ENCODE measurements around the gene FBXL17. TPM values are rescaled to one million over a fixed set of nuclear protein-coding genes. Genes with fewer than 3 reads are reported as not detected.

The FBXL17 gene
- total RNA-seq, 1 experiment from 2014 or later: 8.8 TPM

DNA sequence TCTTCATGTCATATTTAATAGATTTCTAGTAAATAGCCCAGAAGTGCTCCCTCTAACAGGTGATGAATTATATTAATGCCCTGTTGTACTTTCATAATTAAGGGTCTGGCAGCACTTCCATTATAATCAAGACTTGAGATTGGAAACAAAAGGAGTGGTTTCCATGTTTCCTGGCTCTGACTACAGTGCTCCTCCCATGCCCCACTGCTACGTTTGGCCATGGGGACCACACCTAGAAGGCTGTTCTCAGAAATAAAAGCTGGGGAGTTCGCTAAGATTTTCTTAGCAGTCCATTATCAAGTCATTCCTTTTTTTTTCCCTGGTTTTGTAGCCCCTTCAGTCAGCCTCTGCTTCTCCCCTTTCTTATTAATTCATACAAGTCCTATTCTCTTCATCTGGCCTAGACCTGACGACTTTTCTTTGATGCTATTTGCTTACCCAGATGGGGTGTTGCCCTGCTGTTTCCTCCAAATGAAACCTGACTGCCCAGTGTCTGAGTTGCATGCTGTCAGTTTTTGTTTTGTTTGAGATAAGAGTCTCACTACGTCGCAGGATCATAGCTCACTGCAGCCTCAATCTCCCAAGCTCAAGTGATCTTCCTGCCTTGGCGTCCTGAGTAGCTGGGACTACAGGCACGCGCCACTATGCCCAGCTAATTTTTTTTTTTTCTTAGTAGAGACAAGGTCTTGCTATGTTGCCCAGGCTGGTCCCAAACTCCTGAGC is 399.0 kb downstream of the FBXL17 start:
- no peaks in the 10 kb centered on the region for H3K9me3 ChIP-seq (ENCODE audit: low read length)
- ATAC-seq: no peak
- no peak for DNase-seq
- H3K79me2 ChIP-seq (ENCODE audit: low read length): no peaks in the 10 kb centered on the region
- H3K36me3 ChIP-seq (ENCODE audit: low read depth, low read length): no peaks in the 10 kb centered on the region
- no peak overlapping the region for H3K4me2 ChIP-seq (ENCODE audit: low read length)
- H3K4me1 ChIP-seq (ENCODE audit: insufficient read depth, low read length): no peaks in the 10 kb centered on the region
- H3K9me2 ChIP-seq (replicated peaks; ENCODE audit: low read length): no peaks in the 10 kb centered on the region
- H3F3A ChIP-seq (ENCODE audit: low read length, unreplicated experiment): no peaks in the 10 kb centered on the region
- no peak overlapping the region for H3K4me3 ChIP-seq (ENCODE audit: low read length)
- no TSS peak for BruUV-seq (replicated peaks)
- H4K20me1 ChIP-seq (ENCODE audit: low read length): no peaks in the 10 kb centered on the region
- no peaks in the 10 kb centered on the region for H3K27me3 ChIP-seq (ENCODE audit: low read length)
- H2AFZ ChIP-seq (ENCODE audit: low read length): no peak overlapping the region
- intact Hi-C loops (cut with micrococcal nuclease): no loop called here
- ChIA-PET POLR2A (ENCODE audit: unreplicated experiment) (no interaction called here), CTCF (no interaction called here)
- no peak overlapping the region for H3K27ac ChIP-seq (ENCODE audit: low read length)
- TF ChIP-seq EZH2 (IDR thresholded peaks at IDR 0.05; ENCODE audit: low read length, unreplicated experiment) (no peak), EZH2phosphoT487 (IDR thresholded peaks at IDR 0.05; ENCODE audit: borderline replicate concordance, low read length) (no peak)
- TF ChIP-seq, protein P1, sequence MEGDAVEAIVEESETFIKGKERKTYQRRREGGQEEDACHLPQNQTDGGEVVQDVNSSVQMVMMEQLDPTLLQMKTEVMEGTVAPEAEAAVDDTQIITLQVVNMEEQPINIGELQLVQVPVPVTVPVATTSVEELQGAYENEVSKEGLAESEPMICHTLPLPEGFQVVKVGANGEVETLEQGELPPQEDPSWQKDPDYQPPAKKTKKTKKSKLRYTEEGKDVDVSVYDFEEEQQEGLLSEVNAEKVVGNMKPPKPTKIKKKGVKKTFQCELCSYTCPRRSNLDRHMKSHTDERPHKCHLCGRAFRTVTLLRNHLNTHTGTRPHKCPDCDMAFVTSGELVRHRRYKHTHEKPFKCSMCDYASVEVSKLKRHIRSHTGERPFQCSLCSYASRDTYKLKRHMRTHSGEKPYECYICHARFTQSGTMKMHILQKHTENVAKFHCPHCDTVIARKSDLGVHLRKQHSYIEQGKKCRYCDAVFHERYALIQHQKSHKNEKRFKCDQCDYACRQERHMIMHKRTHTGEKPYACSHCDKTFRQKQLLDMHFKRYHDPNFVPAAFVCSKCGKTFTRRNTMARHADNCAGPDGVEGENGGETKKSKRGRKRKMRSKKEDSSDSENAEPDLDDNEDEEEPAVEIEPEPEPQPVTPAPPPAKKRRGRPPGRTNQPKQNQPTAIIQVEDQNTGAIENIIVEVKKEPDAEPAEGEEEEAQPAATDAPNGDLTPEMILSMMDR (conservative IDR thresholded peaks at IDR 0.05; ENCODE audit: low read depth, low read length): no peak
- H3K9ac ChIP-seq (ENCODE audit: low read length): no peak overlapping the region

GRCh38 chr5:107980923-107981692 is 400.8 kb downstream of the FBXL17 start:
- Histone ChIP-seq H3K27ac (ENCODE audit: low read length) (no peak overlapping the region), H3K36me3 (ENCODE audit: low read depth, low read length) (no peaks in the 10 kb centered on the region), H3K4me2 (ENCODE audit: low read length) (no peak overlapping the region), H3K27me3 (ENCODE audit: low read length) (no peaks in the 10 kb centered on the region), H2AFZ (ENCODE audit: low read length) (no peak overlapping the region), H3K9me3 (ENCODE audit: low read length) (no peaks in the 10 kb centered on the region), H4K20me1 (ENCODE audit: low read length) (no peaks in the 10 kb centered on the region), H3F3A (ENCODE audit: low read length, unreplicated experiment) (no peaks in the 10 kb centered on the region), H3K4me1 (ENCODE audit: insufficient read depth, low read length) (no peaks in the 10 kb centered on the region), H3K9me2 (replicated peaks; ENCODE audit: low read length) (no peaks in the 10 kb centered on the region), H3K79me2 (ENCODE audit: low read length) (no peaks in the 10 kb centered on the region), H3K4me3 (ENCODE audit: low read length) (no peak overlapping the region), H3K9ac (ENCODE audit: low read length) (no peak overlapping the region)
- POLR2A ChIA-PET (ENCODE audit: unreplicated experiment): no interaction called here
- intact Hi-C loops (cut with micrococcal nuclease): no loop called here
- CTCF ChIA-PET: no interaction called here
- BruUV-seq (replicated peaks): no TSS peak
- no peak for TF ChIP-seq EZH2 (IDR thresholded peaks at IDR 0.05; ENCODE audit: low read length, unreplicated experiment)
- TF ChIP-seq, protein P1 (conservative IDR thresholded peaks at IDR 0.05; ENCODE audit: low read depth, low read length): no peak
- TF ChIP-seq EZH2phosphoT487 (IDR thresholded peaks at IDR 0.05; ENCODE audit: borderline replicate concordance, low read length): no peak
- ATAC-seq (peak; percentile 29; the same call in 1 of the 2 replicates), DNase-seq (no peak)

DNA sequence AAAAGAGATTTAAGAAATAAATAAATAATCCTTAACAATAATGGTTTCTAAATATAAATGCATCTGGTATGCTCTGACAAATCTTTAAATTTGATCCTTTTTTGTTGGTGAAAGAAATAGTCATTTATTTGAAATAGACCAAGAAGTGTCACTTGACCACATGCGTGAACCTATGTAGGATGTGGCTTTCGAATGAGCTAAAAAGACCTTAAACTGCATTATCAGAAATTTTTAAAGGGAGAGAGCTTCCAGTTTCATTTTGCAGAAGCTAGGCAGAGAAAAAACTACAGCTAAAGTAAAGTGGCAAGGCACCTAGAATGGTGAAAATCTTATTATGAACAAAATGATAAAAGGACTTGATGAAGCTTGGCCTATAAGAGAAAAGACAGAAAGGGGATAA is 402.0 kb downstream of the FBXL17 start:
- no peaks in the 10 kb centered on the region for H3K9me2 ChIP-seq (replicated peaks; ENCODE audit: low read length)
- H3K36me3 ChIP-seq (ENCODE audit: low read depth, low read length): no peaks in the 10 kb centered on the region
- no peak overlapping the region for H3K4me3 ChIP-seq (ENCODE audit: low read length)
- no peak for ATAC-seq
- H3K27ac ChIP-seq (ENCODE audit: low read length): no peak overlapping the region
- H4K20me1 ChIP-seq (ENCODE audit: low read length): no peaks in the 10 kb centered on the region
- DNase-seq: no peak
- no peaks in the 10 kb centered on the region for H3K27me3 ChIP-seq (ENCODE audit: low read length)
- no peaks in the 10 kb centered on the region for H3F3A ChIP-seq (ENCODE audit: low read length, unreplicated experiment)
- intact Hi-C loops (cut with micrococcal nuclease): no loop called here
- ChIA-PET POLR2A (ENCODE audit: unreplicated experiment) (no interaction called here), CTCF (no interaction called here)
- H3K4me2 ChIP-seq (ENCODE audit: low read length): no peak overlapping the region
- TF ChIP-seq, protein P1 (conservative IDR thresholded peaks at IDR 0.05; ENCODE audit: low read depth, low read length): no peak
- no peak overlapping the region for H3K9ac ChIP-seq (ENCODE audit: low read length)
- no peaks in the 10 kb centered on the region for H3K4me1 ChIP-seq (ENCODE audit: insufficient read depth, low read length)
- H3K79me2 ChIP-seq (ENCODE audit: low read length): no peaks in the 10 kb centered on the region
- no peaks in the 10 kb centered on the region for H3K9me3 ChIP-seq (ENCODE audit: low read length)
- no peak overlapping the region for H2AFZ ChIP-seq (ENCODE audit: low read length)
- no TSS peak for BruUV-seq (replicated peaks)
